Nephron progenitor cell (in vitro differentiated cells): Measurements from ENCODE around the gene TRPV2.

Experiments
- DNase-seq: peaks from one replicate; pipeline ENCODE4 v3.0.0; 2021
- H3K27ac Mint-ChIP-seq: 2 replicates; pipeline ENCODE4 v1.8.0; 2021; ENCODE audit warnings: mild to moderate bottlenecking, moderate library complexity, mixed read lengths
- H3K27me3 Mint-ChIP-seq: 2 replicates; pipeline ENCODE4 v1.8.0; 2021; ENCODE audit warnings: mild to moderate bottlenecking, low read depth, mixed read lengths; ENCODE audit not compliant: poor library complexity
- H3K36me3 Mint-ChIP-seq: 2 replicates; pipeline ENCODE4 v1.8.0; 2021; ENCODE audit warnings: low read depth, mixed read lengths
- H3K4me1 Mint-ChIP-seq: 2 replicates; pipeline ENCODE4 v1.8.0; 2021; ENCODE audit warnings: mixed read lengths
- H3K4me3 Mint-ChIP-seq: 2 replicates; pipeline ENCODE4 v1.8.0; 2021; ENCODE audit warnings: mild to moderate bottlenecking, moderate library complexity, mixed read lengths
- H3K9me3 Mint-ChIP-seq: 2 replicates; pipeline ENCODE4 v1.8.0; 2021; ENCODE audit warnings: mild to moderate bottlenecking, moderate library complexity, mixed read lengths
- CTCF ChIP-seq: fragments of 200-600 bp; sonication (generic); IDR thresholded peaks from 2 replicates; pipeline ENCODE4 v1.5.0; 2021; ENCODE audit warnings: antibody characterized with exemption

The TRPV2 gene

DNA sequence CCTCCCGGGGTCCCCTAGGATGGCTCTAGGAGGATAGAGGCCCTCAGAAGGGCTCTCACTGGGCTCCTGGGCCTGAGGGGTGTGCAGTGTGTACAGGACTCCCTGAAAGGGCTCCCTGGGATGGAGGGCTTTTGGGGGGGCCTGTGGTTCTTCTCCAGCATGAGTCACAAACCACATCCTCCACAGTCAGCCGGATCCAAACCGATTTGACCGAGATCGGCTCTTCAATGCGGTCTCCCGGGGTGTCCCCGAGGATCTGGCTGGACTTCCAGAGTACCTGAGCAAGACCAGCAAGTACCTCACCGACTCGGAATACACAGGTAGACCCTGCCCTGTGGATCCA lies 4.5 kb downstream of the TRPV2 start:
- no peak for TF ChIP-seq CTCF
- no peak for DNase-seq
- H3K4me1 Mint-ChIP-seq: peaks cover 36% of the 10 kb centered on the region
- H3K9me3 Mint-ChIP-seq: no peaks in the 10 kb centered on the region
- H3K27ac Mint-ChIP-seq: no peak overlapping the region
- no peak overlapping the region for H3K4me3 Mint-ChIP-seq
- H3K27me3 Mint-ChIP-seq: peaks cover 8% of the 10 kb centered on the region
- H3K36me3 Mint-ChIP-seq: no peaks in the 10 kb centered on the region

- H3K4me3 Mint-ChIP-seq: no peak overlapping the region
- no peak overlapping the region for H3K27ac Mint-ChIP-seq
- H3K4me1 Mint-ChIP-seq: peaks cover 40% of the 10 kb centered on the region
- TF ChIP-seq CTCF: no peak
- no peaks in the 10 kb centered on the region for H3K9me3 Mint-ChIP-seq
- DNase-seq: no peak
- no peaks in the 10 kb centered on the region for H3K36me3 Mint-ChIP-seq
- H3K27me3 Mint-ChIP-seq: peaks cover 8% of the 10 kb centered on the region
Observed at GRCh38 chr17:16422416-16422815, 7.0 kb downstream of the TRPV2 start.

GRCh38 chr17:16423226-16423872 lies 8.0 kb downstream of the TRPV2 start:
- no peak overlapping the region for H3K27ac Mint-ChIP-seq
- no peaks in the 10 kb centered on the region for H3K9me3 Mint-ChIP-seq
- no peak overlapping the region for H3K4me3 Mint-ChIP-seq
- H3K36me3 Mint-ChIP-seq: no peaks in the 10 kb centered on the region
- no peak for DNase-seq
- no peak for TF ChIP-seq CTCF
- H3K4me1 Mint-ChIP-seq: peaks cover 32% of the 10 kb centered on the region
- H3K27me3 Mint-ChIP-seq: peaks cover 8% of the 10 kb centered on the region

- TF ChIP-seq CTCF: no peak
- Mint-ChIP-seq H3K27ac (no peak overlapping the region), H3K9me3 (no peaks in the 10 kb centered on the region), H3K36me3 (no peaks in the 10 kb centered on the region), H3K27me3 (peaks cover 11% of the 10 kb centered on the region), H3K4me3 (no peak overlapping the region), H3K4me1 (peaks cover 23% of the 10 kb centered on the region)
- DNase-seq: no peak
Observed at GRCh38 chr17:16425202-16425601, 9.8 kb downstream of the TRPV2 start.

DNA sequence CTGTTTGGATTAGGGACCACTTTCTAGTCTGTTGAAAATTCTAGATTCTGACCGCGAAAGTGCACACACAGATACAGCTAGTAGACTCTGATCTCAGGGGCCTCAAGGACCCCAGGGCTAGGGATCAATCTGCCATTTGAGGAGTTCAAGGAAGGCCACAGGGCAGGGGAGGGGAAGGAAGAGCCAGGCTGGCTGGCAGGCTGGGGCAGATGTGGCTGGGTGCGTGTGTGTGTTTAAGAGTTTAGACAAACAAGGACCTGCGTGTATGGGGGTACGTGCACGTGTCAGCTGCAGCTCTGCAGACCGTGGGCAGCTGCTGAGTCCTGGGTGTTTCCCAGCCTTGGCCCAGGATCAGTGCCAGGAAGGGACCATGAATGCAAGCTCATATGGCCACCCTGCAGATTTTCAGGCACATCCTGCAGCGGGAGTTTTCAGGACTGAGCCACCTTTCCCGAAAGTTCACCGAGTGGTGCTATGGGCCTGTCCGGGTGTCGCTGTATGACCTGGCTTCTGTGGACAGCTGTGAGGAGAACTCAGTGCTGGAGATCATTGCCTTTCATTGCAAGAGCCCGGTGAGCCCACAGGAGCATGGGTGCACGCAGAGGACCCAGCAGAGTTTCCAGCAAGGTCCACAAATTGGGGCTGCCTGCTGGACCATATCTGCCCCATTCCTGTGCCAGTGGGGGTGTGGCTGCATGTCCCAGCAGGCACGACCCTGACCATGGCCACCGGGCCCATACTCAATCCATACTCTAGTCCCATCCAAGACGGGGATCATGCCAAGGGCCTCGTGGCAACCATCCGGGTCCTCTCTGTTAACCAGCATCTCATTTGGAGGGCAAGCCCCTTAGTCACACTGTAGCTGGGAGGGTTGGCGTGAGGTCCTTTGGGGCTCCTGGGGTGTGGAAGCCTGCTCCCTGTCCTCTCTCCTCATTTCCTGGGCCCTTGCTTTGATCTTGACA lies 10.6 kb downstream of the TRPV2 start:
- no peaks in the 10 kb centered on the region for H3K9me3 Mint-ChIP-seq
- TF ChIP-seq CTCF: no peak
- DNase-seq: no peak
- no peak overlapping the region for H3K4me3 Mint-ChIP-seq
- H3K4me1 Mint-ChIP-seq: peaks cover 23% of the 10 kb centered on the region
- no peaks in the 10 kb centered on the region for H3K36me3 Mint-ChIP-seq
- peaks cover 11% of the 10 kb centered on the region for H3K27me3 Mint-ChIP-seq
- H3K27ac Mint-ChIP-seq: peak overlapping the region; percentile 94
